HPDE6-E6E7 (cell line): ENCODE data around the gene TSPAN32.
A peak's percentile ranks its signal among the peaks of the same experiment; 100 is the strongest.

Experiments
- DNase-seq: peaks from one replicate; pipeline ENCODE4 v3.0.0; 2011; ENCODE audit warnings: missing footprints; ENCODE audit errors: extremely low spot score

Gene TSPAN32

GRCh38 chr11:2266586-2267305 is 35.1 kb upstream of the TSPAN32 start:
- no peak for DNase-seq

- DNase-seq: no peak
Observed at GRCh38 chr11:2267306-2267850, 34.4 kb upstream of the TSPAN32 start.

- DNase-seq: no peak
Observed at GRCh38 chr11:2267851-2268728, 33.7 kb upstream of the TSPAN32 start.

- DNase-seq: peak; percentile 64
Observed at GRCh38 chr11:2268729-2269600, 32.8 kb upstream of the TSPAN32 start.

- DNase-seq: peak; percentile 63
Observed at GRCh38 chr11:2269601-2270321, 32.1 kb upstream of the TSPAN32 start.

GRCh38 chr11:2270322-2271076 is 31.3 kb upstream of the TSPAN32 start, which contains the start of gene ASCL2:
ASCL2 (minus strand) TSS chr11:2270588; CDS start chr11:2270332, 256 bp downstream.
- DNase-seq: no peak

GRCh38 chr11:2271077-2271326 is 30.8 kb upstream of the TSPAN32 start:
- no peak for DNase-seq

GRCh38 chr11:2271327-2272227 is 30.2 kb upstream of the TSPAN32 start:
- DNase-seq: no peak

- DNase-seq: no peak
Observed at GRCh38 chr11:2272228-2272945, 29.4 kb upstream of the TSPAN32 start.

- no peak for DNase-seq
Observed at GRCh38 chr11:2272946-2273280, 28.9 kb upstream of the TSPAN32 start.

- no peak for DNase-seq
Observed at GRCh38 chr11:2273311-2273710, 28.5 kb upstream of the TSPAN32 start.

GRCh38 chr11:2273771-2274170 is 28.0 kb upstream of the TSPAN32 start:
- no peak for DNase-seq

- no peak for DNase-seq
Observed at GRCh38 chr11:2275334-2276279, 26.2 kb upstream of the TSPAN32 start.

- DNase-seq: no peak
Observed at GRCh38 chr11:2276280-2277007, 25.4 kb upstream of the TSPAN32 start.

- no peak for DNase-seq
Observed at GRCh38 chr11:2277008-2277346, 24.8 kb upstream of the TSPAN32 start.

GRCh38 chr11:2277933-2278523 is 23.8 kb upstream of the TSPAN32 start:
- DNase-seq: no peak

GRCh38 chr11:2280208-2280607 is 21.6 kb upstream of the TSPAN32 start:
- DNase-seq: no peak
